ENCODE measurements around the gene RIMBP2.

The RIMBP2 gene

GRCh38 chr12:130573235-130573634 lies 142.9 kb downstream of the RIMBP2 start:
- no peak for DNase-seq

DNA sequence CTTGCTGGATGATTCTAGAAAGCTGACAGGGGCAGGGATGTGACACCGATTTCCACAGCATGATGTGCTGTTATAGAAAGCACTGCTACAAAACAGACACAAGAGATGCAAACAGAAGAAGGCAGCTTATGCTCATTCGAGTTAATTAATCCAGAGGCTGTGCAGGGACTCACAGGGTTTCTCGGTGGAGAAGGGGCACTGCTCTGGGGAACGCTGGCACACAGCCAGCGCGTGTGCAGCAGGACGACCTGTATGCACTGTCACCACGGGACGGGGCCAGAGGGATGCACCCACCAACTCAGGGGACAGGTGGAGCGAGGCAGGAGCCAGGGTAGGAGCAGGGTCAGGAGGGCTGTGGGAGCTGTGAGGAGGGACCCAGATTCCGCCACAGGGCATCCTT lies 143.5 kb downstream of the RIMBP2 start:
- DNase-seq = no peak

GRCh38 chr12:130571734-130572133 lies 144.4 kb downstream of the RIMBP2 start:
- no peak for DNase-seq

DNA sequence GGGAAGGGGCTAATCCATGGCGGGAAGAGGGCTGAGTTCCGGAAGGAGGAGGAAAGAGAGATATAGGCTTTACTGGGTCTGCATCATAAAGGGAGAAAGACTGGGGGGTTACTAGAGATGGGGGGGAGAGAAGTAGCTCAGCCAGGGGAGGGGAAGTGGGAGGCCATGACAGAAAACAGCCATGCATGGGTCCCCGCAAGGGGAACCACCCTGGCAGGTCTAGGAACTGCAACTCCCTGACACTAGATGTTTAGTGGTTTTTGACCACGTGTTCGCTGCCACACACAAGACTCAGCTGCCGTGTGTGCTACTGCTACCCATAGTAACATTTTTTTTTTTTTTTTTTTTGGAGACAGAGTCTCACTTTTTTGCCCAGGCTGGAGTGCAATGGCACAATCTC lies 145.0 kb downstream of the RIMBP2 start:
- no peak for DNase-seq

- no peak for DNase-seq
Observed at GRCh38 chr12:130569521-130569920, 146.6 kb downstream of the RIMBP2 start.

GRCh38 chr12:130568501-130568900 lies 147.6 kb downstream of the RIMBP2 start:
- peak in 12 of 58 donors; percentile 12 to 70 (median 38) for DNase-seq

- DNase-seq = no peak
Observed at GRCh38 chr12:130568041-130568440, 148.1 kb downstream of the RIMBP2 start.

DNA sequence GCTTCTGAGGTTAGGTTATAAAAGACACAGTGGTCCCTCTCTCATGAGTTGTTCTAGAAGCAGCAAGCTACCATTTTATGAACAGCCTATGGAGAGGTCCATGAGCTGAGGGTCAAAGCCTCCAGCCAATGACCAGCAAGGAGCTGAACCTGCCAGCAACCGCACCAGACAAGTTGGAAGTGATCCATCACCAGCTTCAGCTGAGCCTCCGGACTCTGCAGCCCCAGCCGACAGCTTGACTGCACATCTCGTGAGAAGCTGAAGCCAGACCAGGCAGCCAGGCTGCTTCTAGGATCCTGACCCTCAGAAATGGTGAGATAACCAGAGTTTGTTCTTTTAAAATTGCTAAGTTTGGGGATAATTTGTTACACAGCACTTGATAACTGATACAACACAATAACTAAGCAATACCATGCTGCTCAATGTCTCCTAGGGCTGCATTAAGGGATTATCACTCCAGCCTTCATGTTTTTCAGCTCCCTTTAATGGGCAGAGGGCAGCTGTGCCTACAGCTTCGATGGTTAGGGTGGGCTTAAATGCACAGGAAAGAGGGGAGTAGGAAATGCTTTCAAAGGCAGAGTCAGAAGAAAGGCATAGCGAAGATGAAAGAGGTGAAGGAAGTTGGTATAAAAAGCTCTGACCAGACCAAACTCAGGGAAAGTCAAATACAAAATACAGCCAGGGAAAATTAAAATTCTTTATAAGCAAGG lies 149.5 kb downstream of the RIMBP2 start:
- DNase-seq = no peak

GRCh38 chr12:130565189-130565588 lies 150.9 kb downstream of the RIMBP2 start:
- no peak for DNase-seq

DNA sequence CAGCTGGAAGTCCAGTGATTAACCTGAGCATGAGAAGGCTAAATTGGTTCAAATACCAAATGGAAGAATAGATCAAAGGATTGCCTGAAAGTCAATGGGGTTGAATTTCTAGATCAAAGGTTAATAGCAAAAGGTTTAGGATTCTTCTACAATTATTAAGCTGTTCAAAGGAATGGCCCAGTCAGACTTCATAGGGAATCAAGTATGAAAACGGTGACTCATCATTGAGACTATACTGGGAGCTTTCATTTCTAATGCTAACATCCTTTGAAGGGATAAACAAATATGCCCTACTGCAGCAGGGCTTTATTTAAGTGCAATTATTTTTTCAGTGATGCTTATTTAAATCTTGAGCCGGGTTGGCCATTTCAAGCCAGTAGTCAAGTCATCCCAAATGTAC lies 152.8 kb downstream of the RIMBP2 start:
- DNase-seq = no peak

- no peak for DNase-seq
Observed at GRCh38 chr12:130562716-130563115, 153.4 kb downstream of the RIMBP2 start.

GRCh38 chr12:130560321-130560720 lies 155.8 kb downstream of the RIMBP2 start:
- no peak for DNase-seq

DNA sequence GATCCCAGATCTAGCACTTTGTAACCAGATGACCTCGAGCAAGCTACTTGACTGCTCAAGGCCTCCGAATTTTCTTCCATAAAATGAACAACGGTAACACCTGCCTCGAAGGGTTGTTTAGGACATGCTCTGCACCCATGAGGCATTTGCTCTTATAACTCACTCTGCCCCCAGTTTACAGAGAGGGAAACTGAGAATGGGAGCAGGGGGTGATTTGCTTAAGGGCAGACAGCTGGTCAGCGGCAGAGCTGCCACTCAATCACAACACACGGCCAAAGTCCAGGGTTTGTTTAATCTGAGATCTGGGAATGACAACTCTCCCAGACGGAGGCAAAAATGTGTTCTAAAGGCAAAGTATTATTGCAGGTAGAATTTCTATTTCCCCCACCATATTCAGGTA lies 156.3 kb downstream of the RIMBP2 start:
- DNase-seq = no peak

DNA sequence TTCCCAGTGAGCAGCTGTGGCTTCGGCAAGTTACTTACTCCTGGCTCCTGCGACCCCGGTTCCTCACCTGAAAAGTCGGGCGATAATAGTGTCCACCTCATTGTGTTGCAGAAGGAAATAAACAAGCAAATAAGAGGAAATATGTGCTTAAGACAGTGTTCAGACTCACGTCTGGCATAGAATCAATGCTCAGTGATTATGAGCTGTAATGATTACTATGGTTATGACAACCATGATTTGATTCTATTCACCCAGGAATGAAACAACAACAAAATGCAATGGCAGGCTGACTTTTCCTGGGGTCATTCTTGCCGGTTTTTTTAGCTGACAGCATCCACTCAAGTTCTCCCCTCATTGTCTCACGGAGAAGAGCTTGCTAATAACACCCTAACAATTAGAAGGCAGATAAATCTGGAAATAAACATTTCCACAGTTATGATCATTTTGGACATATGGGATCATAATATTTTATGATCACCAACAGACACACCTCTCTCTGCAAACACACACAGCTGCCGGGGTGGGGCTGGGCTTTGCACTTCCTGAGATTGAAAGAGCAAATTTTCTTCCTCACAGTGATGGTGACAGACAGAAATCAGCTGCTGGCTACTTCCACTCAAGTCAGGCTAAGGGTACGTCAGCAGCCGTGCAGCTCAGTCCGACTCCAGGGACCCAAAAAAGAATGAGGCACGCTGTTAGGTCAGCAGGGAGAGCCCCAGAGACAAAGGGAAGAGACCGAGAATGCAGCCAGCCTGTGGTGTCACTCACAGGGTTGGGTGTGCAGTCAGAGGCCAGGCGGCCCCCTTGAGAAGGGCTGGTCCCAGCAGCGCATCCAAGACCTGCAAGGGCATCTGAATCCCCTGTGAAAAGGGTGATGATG lies 158.0 kb downstream of the RIMBP2 start:
- no peak for DNase-seq

GRCh38 chr12:130557201-130557600 lies 158.9 kb downstream of the RIMBP2 start:
- DNase-seq = no peak

GRCh38 chr12:130556486-130557055 lies 159.5 kb downstream of the RIMBP2 start:
- DNase-seq = no peak

- peak in 45 of 58 donors; percentile 7 to 87 (median 51) for DNase-seq
Observed at GRCh38 chr12:130555628-130556485, 160.2 kb downstream of the RIMBP2 start.

DNA sequence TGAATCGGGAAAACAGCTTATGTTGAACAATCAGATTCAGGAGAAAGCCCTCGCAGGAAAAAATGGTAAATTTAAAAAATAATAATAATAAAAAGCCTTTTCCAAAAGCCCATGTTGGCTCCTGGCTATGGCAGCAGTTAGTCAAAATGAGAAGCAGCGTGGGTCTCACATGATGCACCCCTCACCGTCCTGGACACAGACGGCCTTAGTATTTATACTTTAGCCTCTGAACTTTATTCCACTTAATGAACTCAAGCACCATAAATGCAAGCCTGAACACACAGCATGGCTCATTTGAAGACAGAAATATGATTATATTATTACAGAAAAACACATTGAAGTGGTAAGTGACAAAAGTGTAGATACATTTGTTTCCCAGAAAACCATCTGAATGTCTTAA lies 160.9 kb downstream of the RIMBP2 start:
- DNase-seq = no peak

DNA sequence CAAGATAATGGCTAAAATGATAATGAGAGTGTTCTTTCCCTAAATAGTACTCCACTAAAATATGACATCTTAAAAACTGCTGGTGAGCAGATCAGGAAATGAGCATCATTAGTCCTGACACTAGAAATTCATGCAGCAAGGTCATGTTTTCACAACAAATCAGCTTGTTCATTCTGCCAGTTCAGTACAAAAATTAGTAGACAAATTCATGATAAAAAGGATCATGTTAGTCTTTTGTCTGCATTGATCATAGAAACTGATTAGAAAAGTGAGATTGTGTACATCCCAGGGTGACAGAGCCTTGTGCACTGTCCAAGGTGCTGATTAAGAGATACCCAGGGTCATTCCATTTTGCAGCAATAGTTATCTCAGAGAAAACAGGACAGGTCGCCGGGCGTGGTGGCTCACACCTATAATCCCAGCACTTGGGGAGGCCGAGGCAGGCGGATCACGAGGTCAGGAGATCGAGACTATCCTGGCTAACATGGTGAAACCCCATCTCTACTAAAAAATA lies 163.6 kb downstream of the RIMBP2 start:
- DNase-seq = no peak

DNA sequence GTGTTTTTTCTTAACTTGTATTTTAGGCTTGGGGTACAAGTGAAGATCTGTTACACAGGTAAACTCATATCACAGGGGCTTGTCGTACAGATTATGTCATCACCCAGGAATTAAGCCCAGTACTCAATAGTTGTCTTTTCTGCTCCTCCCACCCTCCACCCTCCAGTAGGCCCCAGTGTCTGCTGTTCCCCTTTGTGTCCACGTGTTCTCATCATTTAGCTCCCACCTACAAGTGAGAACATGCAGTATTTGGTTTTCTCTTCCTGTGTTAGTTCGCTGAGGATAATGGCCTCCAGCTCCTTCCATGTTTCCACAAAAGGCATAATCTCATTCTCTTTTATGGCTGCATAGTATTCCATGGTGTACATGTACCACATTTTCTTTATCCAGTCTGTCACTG lies 166.7 kb downstream of the RIMBP2 start:
- no peak for DNase-seq

All from anterior cingulate cortex (tissue), 58 donors.